ENCODE data around the gene NID1.
A peak's percentile ranks its signal among the peaks of the same experiment; 100 is the strongest.
"Not testable (repeated sequence)": the region's sequence is repeated elsewhere in the genome, so short reads cannot be mapped to it uniquely, and the experiment has no call there.

Gene NID1

GRCh38 chr1:236095705-236096520, 31.0 kb upstream of the NID1 start:
- DNase-seq: no peak

GRCh38 chr1:236092899-236093298, 28.0 kb upstream of the NID1 start:
- no peak for DNase-seq

GRCh38 chr1:236091933-236092318, 27.0 kb upstream of the NID1 start:
- DNase-seq: no peak

GRCh38 chr1:236090741-236091147, 25.9 kb upstream of the NID1 start:
- no peak for DNase-seq

GRCh38 chr1:236089046-236089773, 24.3 kb upstream of the NID1 start:
- peak in 1 of 5 donors; percentile 25 for DNase-seq

GRCh38 chr1:236086537-236086936, 21.6 kb upstream of the NID1 start:
- no peak for DNase-seq

- no peak for DNase-seq
These were observed 20.8 kb upstream of the NID1 start for GRCh38 chr1:236085545-236086159.

GRCh38 chr1:236084386-236084730, 19.5 kb upstream of the NID1 start:
- no peak for DNase-seq

GRCh38 chr1:236083650-236084385, 18.9 kb upstream of the NID1 start:
- DNase-seq: no peak

- no peak for DNase-seq
These were observed 17.6 kb upstream of the NID1 start for GRCh38 chr1:236082526-236082925.

- DNase-seq: no peak
These were observed 16.8 kb upstream of the NID1 start for GRCh38 chr1:236081546-236082227.

GRCh38 chr1:236079703-236080102, 14.8 kb upstream of the NID1 start:
- DNase-seq: no peak

GRCh38 chr1:236078993-236079392, 14.1 kb upstream of the NID1 start:
- no peak for DNase-seq

- DNase-seq: not testable (repeated sequence)
These were observed 13.2 kb upstream of the NID1 start for GRCh38 chr1:236078077-236078476.

- DNase-seq: no peak
These were observed 11.0 kb upstream of the NID1 start for GRCh38 chr1:236075848-236076247.

GRCh38 chr1:236073307-236073897, 8.5 kb upstream of the NID1 start:
- DNase-seq: no peak

- DNase-seq: no peak
These were observed 7.1 kb upstream of the NID1 start for GRCh38 chr1:236072001-236072400.

- no peak for DNase-seq
These were observed 5.9 kb upstream of the NID1 start for GRCh38 chr1:236070753-236071152.

GRCh38 chr1:236069796-236070195, 4.9 kb upstream of the NID1 start:
- no peak for DNase-seq

GRCh38 chr1:236067854-236068454, 3.1 kb upstream of the NID1 start:
- no peak for DNase-seq

- DNase-seq: peak; percentile 24 to 62 (median 53)
These were observed 2.0 kb upstream of the NID1 start for GRCh38 chr1:236066828-236067386.

All from T-helper 1 cell (primary cell).